DOHH2 (cell line): ENCODE measurements around the gene DHX38.
"Not testable (repeated sequence)": the region's sequence is repeated elsewhere in the genome, so short reads cannot be mapped to it uniquely, and the experiment has no call there.

Experiments used
- EZH2phosphoT487 ChIP-seq: fragments of 200-600 bp; sonication (generic); IDR thresholded peaks from 2 replicates; pipeline ENCODE4 v1.6.1; 2017; ENCODE audit warnings: borderline replicate concordance, mild to moderate bottlenecking, antibody characterized with exemption, low read length, moderate library complexity, mixed read lengths
- TF ChIP-seq, protein P1 (sequence below): fragments of 200-600 bp; sonication (generic); IDR thresholded peaks from one replicate; pipeline ENCODE4 v1.5.1; 2014; ENCODE audit warnings: antibody characterized with exemption, mild to moderate bottlenecking, low read depth, low read length; ENCODE audit not compliant: poor library complexity, severe bottlenecking

- TF ChIP-seq, protein P1, sequence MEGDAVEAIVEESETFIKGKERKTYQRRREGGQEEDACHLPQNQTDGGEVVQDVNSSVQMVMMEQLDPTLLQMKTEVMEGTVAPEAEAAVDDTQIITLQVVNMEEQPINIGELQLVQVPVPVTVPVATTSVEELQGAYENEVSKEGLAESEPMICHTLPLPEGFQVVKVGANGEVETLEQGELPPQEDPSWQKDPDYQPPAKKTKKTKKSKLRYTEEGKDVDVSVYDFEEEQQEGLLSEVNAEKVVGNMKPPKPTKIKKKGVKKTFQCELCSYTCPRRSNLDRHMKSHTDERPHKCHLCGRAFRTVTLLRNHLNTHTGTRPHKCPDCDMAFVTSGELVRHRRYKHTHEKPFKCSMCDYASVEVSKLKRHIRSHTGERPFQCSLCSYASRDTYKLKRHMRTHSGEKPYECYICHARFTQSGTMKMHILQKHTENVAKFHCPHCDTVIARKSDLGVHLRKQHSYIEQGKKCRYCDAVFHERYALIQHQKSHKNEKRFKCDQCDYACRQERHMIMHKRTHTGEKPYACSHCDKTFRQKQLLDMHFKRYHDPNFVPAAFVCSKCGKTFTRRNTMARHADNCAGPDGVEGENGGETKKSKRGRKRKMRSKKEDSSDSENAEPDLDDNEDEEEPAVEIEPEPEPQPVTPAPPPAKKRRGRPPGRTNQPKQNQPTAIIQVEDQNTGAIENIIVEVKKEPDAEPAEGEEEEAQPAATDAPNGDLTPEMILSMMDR = not testable (repeated sequence)
- not testable (repeated sequence) for TF ChIP-seq EZH2phosphoT487
Measured at GRCh38 chr16:72059060-72059459, 34.6 kb upstream of the DHX38 start.
